ENCODE measurements around the gene PPIP5K2.
A peak's percentile ranks its signal among the peaks of the same experiment; 100 is the strongest.
"Not testable (repeated sequence)": the region's sequence is repeated elsewhere in the genome, so short reads cannot be mapped to it uniquely, and the experiment has no call there.

PPIP5K2 gene

DNA sequence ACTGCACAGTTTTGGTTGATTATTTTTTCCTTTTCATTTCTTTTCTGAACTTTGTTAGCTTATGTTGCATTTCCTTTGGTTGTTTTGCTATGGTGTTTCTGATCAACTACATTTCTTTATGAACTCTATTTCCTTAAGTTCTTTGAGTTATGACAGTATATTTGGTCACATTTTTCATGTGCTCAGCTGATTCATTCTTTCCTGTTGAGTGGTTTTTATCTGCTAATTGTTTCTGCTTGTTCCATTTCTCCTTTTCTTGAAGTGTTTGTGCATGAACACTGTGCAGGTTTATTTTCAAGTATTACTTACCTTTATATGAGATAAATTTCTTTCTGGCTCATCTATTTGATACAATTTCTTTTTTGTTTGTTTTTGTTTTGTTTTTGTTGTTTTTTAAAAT is 87.6 kb downstream of the PPIP5K2 start:
- H3K36me3 Mint-ChIP-seq (ENCODE audit: low read depth) = peaks cover 41% of the 10 kb centered on the region
- no peaks in the 10 kb centered on the region for H3K27me3 Mint-ChIP-seq
- peak overlapping the region; percentile 50 for H3K27ac Mint-ChIP-seq
- H3K4me3 Mint-ChIP-seq = no peak overlapping the region
- peaks cover 36% of the 10 kb centered on the region for H3K4me1 Mint-ChIP-seq (ENCODE audit: low read depth)
- DNase-seq = no peak
- peaks cover 2% of the 10 kb centered on the region for H3K9me3 Mint-ChIP-seq

DNA sequence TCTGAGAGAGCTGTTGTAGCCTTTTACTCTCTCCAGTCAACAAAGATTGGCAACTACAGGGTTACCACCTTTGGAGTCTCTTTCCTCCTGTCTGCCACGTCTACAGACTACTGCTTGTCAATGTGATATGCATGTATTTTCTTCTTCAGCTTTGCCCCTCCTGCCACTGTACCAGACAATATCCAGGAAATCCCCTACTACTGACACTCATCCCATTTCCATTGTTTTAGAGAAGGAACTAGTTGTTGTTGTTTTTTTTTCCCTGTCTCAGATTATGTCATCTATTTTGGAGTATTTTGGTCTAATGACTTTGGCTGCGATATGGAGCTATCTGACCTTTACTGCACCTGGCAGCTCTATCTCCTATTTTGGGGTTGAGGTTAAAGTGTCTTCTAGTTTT is 88.4 kb downstream of the PPIP5K2 start:
- Mint-ChIP-seq H3K9me3 (peaks cover 2% of the 10 kb centered on the region), H3K36me3 (ENCODE audit: low read depth) (peaks cover 35% of the 10 kb centered on the region), H3K27me3 (no peaks in the 10 kb centered on the region), H3K4me3 (no peak overlapping the region), H3K4me1 (ENCODE audit: low read depth) (peaks cover 35% of the 10 kb centered on the region), H3K27ac (peak overlapping the region; percentile 6)
- no peak for DNase-seq

DNA sequence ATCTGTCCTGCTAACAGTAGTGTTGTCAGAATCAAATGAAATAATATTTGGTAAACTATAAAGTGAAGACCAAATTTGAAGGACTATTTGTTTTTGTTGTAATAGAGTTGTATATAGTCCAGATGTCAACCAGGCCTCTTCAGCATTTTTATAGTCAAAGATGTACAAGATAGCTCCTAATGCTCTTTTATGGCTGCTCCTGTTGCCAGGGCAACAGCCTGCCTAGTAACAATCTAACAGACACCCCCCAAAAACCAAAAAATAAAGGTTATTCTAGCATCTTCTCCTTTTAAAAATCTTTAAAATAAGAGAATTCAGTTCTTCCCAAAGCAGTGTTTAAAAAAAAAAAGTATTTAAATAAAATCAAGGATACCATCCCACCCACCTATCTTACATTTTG is 89.0 kb downstream of the PPIP5K2 start:
- DNase-seq = no peak
- Mint-ChIP-seq H3K4me3 (no peak overlapping the region), H3K27ac (no peak overlapping the region), H3K4me1 (ENCODE audit: low read depth) (peaks cover 35% of the 10 kb centered on the region), H3K9me3 (peaks cover 2% of the 10 kb centered on the region), H3K36me3 (ENCODE audit: low read depth) (peaks cover 29% of the 10 kb centered on the region), H3K27me3 (no peaks in the 10 kb centered on the region)

DNA sequence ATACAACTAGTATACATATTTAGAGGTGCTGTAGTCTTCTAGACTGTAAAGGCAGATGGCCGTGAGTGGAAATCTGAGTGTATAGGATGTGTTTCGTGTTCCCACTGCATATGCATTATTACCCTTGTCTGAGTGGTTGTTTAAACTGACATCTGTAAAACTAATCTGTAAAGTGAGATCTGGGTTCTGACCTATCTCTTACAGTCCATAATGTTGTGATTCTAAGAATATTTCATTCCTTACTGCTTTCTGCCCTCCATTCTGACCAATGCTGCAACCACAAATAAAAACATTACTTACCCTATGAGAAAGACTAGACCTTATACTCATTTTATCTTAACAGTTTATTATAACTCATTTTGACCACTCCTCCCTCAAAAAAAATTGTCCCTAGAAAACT is 90.9 kb downstream of the PPIP5K2 start:
- Mint-ChIP-seq H3K4me3 (no peak overlapping the region), H3K36me3 (ENCODE audit: low read depth) (peaks cover 14% of the 10 kb centered on the region), H3K27ac (no peak overlapping the region), H3K4me1 (ENCODE audit: low read depth) (peaks cover 35% of the 10 kb centered on the region), H3K27me3 (no peaks in the 10 kb centered on the region), H3K9me3 (no peaks in the 10 kb centered on the region)
- no peak for DNase-seq

DNA sequence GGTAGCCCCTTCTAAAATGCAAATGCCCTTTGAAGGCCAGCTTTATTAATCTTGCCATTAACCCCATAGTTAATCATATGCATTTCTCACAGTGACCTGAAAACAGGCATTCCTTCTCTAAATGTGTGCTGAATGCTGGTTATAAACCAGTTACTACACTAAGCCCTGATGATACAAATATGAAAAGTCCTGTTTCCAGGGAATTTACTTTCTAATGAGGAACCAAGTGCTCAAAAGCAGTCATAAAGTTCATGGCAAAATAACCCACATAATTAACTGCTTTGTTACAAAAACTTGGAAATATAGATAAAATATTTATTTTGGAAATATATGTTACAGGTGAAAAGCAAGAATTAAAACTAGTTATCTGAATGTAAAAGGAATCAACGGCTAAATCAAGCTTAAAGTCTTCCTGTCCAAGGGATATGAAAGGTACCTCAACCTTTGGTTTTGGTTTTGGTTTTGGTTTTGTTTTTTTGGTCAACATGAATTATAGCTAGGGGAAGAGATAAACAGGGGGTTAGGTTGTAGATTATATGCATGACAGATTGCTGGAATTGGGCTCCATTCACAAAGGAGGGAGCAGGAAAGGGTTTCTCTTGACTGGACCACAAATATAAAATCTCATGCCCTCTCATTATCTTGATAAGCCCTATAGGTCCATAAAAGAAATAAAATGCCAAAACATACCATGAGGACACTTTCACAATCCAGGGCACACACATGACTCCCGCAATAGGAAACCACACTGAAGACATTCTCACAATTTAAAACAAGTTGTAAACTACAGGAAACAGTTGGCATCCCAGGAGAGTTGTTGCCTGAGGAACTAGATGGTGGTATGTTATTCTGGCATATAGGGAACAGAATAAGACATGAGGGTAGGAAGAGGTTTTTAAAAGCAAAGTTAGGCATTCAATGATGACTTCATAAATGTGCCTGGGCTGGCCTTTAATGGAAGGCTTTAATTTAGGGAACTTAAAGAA is 91.8 kb downstream of the PPIP5K2 start:
- no peak for DNase-seq
- no peaks in the 10 kb centered on the region for H3K27me3 Mint-ChIP-seq
- H3K36me3 Mint-ChIP-seq (ENCODE audit: low read depth) = peaks cover 5% of the 10 kb centered on the region
- H3K9me3 Mint-ChIP-seq = no peaks in the 10 kb centered on the region
- no peak overlapping the region for H3K27ac Mint-ChIP-seq
- H3K4me3 Mint-ChIP-seq = no peak overlapping the region
- H3K4me1 Mint-ChIP-seq (ENCODE audit: low read depth) = peaks cover 30% of the 10 kb centered on the region

DNA sequence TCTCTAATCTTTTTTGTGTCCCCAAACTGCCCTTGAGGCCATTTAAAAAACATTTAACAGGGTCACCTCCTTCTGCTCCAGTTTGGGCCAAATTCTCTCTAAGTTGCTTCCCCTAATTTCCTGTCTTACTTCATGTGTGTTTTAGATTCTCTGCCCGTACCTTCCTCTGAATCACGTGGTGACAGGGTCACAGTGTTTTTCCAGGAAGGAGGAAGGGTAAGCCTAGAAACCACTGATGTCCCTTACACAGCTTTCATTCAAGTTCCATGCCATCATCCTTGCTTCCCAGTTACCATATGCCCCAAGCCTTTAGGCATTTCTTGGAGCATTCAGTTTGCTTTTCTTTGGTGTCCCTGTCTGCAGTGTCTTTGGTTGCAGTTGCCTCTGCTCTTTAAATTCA is 96.0 kb downstream of the PPIP5K2 start:
- Mint-ChIP-seq H3K4me3 (no peak overlapping the region), H3K9me3 (peaks cover 2% of the 10 kb centered on the region), H3K27me3 (no peaks in the 10 kb centered on the region), H3K36me3 (ENCODE audit: low read depth) (peaks cover 4% of the 10 kb centered on the region), H3K27ac (no peak overlapping the region), H3K4me1 (ENCODE audit: low read depth) (peaks cover 13% of the 10 kb centered on the region)
- DNase-seq = no peak

DNA sequence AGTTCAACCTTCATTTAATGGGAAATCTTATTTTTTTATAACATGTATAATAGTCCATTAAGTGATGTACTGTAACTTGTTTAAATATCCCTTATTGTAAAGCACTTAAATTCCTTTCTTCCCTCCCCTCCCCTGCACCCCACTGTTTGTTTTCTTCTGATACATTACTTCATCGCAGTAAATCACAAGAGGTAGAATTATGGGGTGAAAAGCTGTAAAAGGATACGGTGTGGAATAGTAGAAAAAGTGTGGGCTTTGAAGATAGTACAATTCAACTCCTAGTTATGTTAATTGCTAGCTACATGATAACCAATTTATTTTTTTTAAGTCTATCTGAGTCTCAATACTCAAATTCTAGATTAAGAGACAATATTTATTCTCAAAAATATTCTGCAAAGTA is 96.6 kb downstream of the PPIP5K2 start:
- Mint-ChIP-seq H3K4me1 (ENCODE audit: low read depth) (peaks cover 8% of the 10 kb centered on the region), H3K9me3 (peaks cover 2% of the 10 kb centered on the region)

DNA sequence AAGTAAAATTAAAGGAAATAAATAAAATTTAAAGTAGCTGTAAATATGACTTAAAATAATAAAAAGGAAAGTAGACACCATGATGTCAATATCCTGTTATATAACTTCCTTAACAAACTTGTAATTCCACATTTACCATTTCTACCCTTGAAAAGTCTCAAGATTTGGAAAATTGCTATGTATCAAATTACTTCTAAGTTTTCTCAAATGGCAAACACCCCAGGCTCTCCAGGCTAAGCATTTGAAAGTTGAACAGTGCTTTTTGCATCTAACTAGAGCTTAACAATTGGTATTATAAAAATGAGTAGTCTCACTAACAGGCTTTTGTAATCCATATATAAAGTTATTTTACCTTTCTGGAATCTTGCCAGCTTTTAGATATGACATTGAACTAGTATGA is 97.0 kb downstream of the PPIP5K2 start:
- DNase-seq = no peak
- Mint-ChIP-seq H3K4me3 (no peak overlapping the region), H3K27me3 (no peaks in the 10 kb centered on the region), H3K4me1 (ENCODE audit: low read depth) (peaks cover 4% of the 10 kb centered on the region), H3K9me3 (peaks cover 2% of the 10 kb centered on the region), H3K27ac (no peak overlapping the region), H3K36me3 (ENCODE audit: low read depth) (peaks cover 4% of the 10 kb centered on the region)

More for the DNA sequence above, 96.6 kb downstream of the PPIP5K2 start:
- Mint-ChIP-seq H3K4me3 (no peak overlapping the region), H3K27me3 (no peaks in the 10 kb centered on the region), H3K27ac (no peak overlapping the region), H3K36me3 (ENCODE audit: low read depth) (peaks cover 4% of the 10 kb centered on the region)
- no peak for DNase-seq

DNA sequence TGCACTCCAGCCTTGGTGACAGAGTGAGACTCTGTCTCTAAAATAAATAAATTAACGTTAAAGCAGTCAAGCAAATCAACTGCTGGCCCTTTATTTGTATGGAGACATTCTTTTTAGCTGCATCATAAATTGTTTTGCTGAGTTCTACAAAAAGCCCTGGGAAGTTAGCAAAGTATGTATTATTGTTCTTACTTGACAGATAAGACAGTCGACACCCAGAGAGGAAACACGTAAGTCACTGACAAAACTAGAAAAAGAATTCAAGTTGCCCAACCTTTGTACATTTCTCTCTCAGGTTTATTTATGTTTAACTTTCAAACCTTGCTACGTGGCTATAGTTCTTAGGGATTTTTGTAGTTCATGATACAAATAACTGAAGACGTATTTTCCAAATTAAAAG is 98.1 kb downstream of the PPIP5K2 start:
- H3K27me3 Mint-ChIP-seq = no peaks in the 10 kb centered on the region
- H3K36me3 Mint-ChIP-seq (ENCODE audit: low read depth) = peaks cover 4% of the 10 kb centered on the region
- DNase-seq = no peak
- H3K27ac Mint-ChIP-seq = no peak overlapping the region
- H3K4me3 Mint-ChIP-seq = no peak overlapping the region
- H3K9me3 Mint-ChIP-seq = peaks cover 2% of the 10 kb centered on the region
- H3K4me1 Mint-ChIP-seq (ENCODE audit: low read depth) = peaks cover 3% of the 10 kb centered on the region

DNA sequence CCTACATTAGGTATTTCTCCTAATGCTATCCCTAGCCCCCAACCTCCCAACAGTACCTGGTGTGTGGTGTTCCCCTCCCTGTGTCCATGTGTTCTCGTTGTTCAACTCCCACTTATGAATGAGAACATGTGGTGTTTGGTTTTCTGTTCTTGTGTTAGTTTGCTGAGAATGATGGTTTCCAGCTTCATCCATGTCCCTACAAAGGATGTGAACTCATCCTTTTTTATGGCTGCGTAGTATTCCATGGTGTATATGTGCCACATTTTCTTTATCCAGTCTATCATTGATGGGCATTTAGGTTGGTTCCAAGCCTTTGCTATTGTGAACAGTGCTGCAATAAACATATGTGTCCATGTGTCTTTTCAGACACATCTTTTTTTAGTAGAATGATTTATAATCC is 99.0 kb downstream of the PPIP5K2 start:
- H3K27me3 Mint-ChIP-seq; H3K36me3 Mint-ChIP-seq (ENCODE audit: low read depth); H3K4me1 Mint-ChIP-seq (ENCODE audit: low read depth); DNase-seq; H3K4me3 Mint-ChIP-seq; H3K9me3 Mint-ChIP-seq; H3K27ac Mint-ChIP-seq: not testable (repeated sequence)

DNA sequence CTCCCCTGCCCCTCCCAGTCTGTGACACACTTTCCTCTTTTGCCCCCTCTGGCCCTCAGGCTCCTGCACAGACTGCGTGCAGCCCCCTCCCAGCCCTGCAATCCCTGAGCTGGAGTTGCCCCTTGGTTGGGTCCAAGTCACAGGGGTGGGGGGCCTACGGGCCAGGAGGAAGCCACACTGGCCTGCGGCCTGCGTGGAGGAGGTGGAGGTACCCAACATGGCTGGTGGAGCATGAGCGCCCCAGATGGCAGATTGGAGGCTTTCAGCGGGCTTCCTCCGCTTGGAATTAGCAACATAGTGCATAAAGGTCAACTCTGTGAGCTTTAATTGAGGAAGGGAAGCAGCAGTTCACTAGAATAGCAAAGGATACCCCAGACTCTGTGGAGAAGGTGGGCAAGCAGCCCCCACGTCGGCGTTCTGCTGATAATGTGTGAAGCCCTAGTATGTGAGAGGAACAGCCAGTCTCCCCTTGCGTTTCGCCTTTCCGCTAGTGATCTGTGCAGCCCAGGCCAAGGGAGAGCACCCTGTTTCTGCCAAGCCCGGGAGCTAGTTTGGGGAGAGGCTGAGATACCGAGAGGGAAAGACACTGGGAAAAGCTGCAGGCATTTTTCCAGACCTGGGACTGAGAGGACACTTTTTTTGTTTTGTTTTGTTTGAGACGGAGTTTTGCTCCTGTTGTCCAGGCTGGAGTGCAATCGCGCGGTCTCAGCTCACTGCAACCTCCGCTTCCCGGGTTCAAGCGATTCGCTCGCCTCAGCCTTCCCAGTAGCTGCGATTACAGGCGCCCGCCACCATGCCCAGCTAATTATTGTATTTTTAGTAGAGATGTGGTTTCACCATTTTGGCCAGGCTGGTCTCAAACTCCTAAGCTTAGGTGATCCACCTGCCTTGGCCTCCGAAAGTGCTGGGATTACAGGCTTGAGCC is 103.2 kb downstream of the PPIP5K2 start:
- no peak overlapping the region for H3K4me3 Mint-ChIP-seq

DNA sequence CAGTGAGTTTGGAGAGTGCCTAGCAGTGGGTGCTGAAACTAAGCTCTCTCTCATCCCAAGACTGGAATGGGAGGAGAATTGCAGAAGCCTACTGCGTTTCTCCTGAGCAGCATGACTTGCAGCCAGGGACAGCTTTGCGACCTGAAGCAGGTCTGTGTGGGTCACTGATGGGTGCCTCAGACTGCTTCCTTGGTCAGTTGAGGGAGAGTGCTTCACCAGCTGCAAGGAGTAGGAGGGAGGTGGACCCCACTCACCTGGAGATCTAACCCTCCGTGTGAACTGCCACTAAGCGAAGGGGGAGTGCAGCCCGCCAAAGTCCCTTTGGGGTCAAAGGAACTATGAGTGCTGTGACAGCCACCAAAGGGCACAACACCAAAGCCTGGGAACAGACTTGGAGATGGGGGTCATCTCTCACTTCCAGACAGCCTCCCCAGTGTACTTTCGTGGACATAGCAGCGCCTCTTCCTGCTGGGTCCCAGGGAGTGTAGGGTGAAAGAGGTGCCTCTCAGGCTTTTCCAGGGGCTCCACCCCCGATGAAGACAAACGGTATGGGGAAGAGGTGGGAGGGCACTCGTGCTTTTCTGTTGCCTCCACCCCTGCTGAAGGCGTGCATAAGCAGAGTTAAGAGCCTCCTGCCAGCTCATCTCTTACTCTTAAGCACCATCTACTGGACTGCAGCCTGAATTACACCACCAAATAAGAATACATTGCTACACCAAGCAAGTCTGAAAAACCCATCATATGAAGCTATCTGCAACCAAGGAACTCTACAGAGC is 104.2 kb downstream of the PPIP5K2 start:
- DNase-seq = peak; percentile 40
- Mint-ChIP-seq H3K9me3 (peaks cover 2% of the 10 kb centered on the region), H3K4me3 (no peak overlapping the region), H3K4me1 (ENCODE audit: low read depth) (peaks cover 2% of the 10 kb centered on the region), H3K27me3 (peaks cover 28% of the 10 kb centered on the region), H3K27ac (no peak overlapping the region), H3K36me3 (ENCODE audit: low read depth) (peaks cover 3% of the 10 kb centered on the region)

More for the DNA sequence above, 103.2 kb downstream of the PPIP5K2 start:
- peaks cover 2% of the 10 kb centered on the region for H3K4me1 Mint-ChIP-seq (ENCODE audit: low read depth)
- H3K27ac Mint-ChIP-seq = no peak overlapping the region
- H3K9me3 Mint-ChIP-seq = peaks cover 2% of the 10 kb centered on the region
- peaks cover 4% of the 10 kb centered on the region for H3K36me3 Mint-ChIP-seq (ENCODE audit: low read depth)
- H3K27me3 Mint-ChIP-seq = peaks cover 22% of the 10 kb centered on the region
- no peak for DNase-seq

DNA sequence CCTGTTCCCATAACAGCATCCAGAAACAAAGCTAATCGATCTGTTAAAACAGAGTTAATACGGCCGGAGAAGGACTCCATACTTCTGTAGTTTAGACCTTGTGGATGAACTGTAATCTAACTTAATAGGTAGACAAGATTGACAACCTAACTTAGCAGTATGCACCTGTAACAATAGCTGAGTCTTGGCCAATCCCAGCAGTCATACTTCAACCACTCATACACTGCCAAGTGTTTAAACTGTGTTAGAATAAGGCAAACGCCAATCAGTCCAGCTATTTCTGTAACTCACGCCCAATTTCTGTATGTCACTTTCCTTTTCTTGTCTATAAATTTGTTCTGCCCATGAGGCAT is 104.8 kb downstream of the PPIP5K2 start:
- Mint-ChIP-seq H3K27ac (no peak overlapping the region), H3K4me3 (no peak overlapping the region), H3K27me3 (peaks cover 28% of the 10 kb centered on the region), H3K9me3 (no peaks in the 10 kb centered on the region), H3K4me1 (ENCODE audit: low read depth) (peaks cover 2% of the 10 kb centered on the region), H3K36me3 (ENCODE audit: low read depth) (no peaks in the 10 kb centered on the region)
- no peak for DNase-seq

DNA sequence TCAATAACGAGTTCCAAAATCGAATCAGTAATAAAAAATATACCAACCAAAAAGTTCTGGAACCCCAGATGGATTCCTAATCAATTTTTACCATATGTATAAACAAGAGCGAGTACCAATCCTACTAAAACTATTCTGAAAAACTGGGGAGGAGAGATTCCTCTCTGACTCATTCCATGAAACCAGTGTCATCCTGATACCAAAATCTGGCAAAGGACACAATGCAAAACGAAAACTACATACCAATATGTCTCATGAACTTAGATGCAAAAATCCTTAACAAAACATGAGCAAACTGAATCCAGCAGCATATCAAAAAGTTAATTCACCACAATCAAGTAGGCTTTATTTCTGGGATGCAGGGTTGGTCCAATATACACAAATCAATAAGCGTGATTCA is 108.0 kb downstream of the PPIP5K2 start:
- H3K9me3 Mint-ChIP-seq = no peaks in the 10 kb centered on the region
- H3K4me1 Mint-ChIP-seq (ENCODE audit: low read depth) = peaks cover 2% of the 10 kb centered on the region

More for the DNA sequence above, 108.0 kb downstream of the PPIP5K2 start:
- Mint-ChIP-seq H3K4me3 (no peak overlapping the region), H3K36me3 (ENCODE audit: low read depth) (no peaks in the 10 kb centered on the region), H3K27me3 (peaks cover 28% of the 10 kb centered on the region), H3K27ac (no peak overlapping the region)
- no peak for DNase-seq

Data from activated T-cell treated with anti-CD3 and anti-CD28 coated beads, Interleukin-2, amount 50 U/mL, for 24 hours (primary cell).